Lung (tissue), 12 donors: ENCODE measurements around the gene NCAPG2. TPM values are rescaled to one million over a fixed set of nuclear protein-coding genes. Genes with fewer than 3 reads are reported as not detected.

Experiments used
- ATAC-seq: fragments of 200-7000 bp; cut with Tn5 transposase; one replicate; pipeline ENCODE4 v1.9.1; 2020; ENCODE audit warnings: moderate number of reproducible peaks; ENCODE audit not compliant: insufficient read depth, low FRiP score
- DNase-seq, 3 donors: peaks; one replicate each; pipeline ENCODE4 v3.0.0-alpha.2; 2013 to 2017
- H3K27ac ChIP-seq, 2 donors: one replicate each; pipeline ENCODE4 v1.5.1; 2013; ENCODE audit warnings: mild to moderate bottlenecking in 2 of 2, moderate library complexity in 2 of 2, control low read depth in 1 of 2, inconsistent platforms in 1 of 2, low read depth in 1 of 2, low read length in 1 of 2
- H3K27me3 ChIP-seq, 3 donors: one replicate each; pipeline ENCODE4 v1.5.1; 2013; ENCODE audit warnings: low read length in 2 of 3; ENCODE audit not compliant: control insufficient read depth in 3 of 3, insufficient read depth in 3 of 3
- H3K36me3 ChIP-seq, 4 donors: one replicate each; pipeline ENCODE4 v1.5.1; 2013; ENCODE audit warnings: low read length in 4 of 4, mild to moderate bottlenecking in 1 of 4, moderate library complexity in 1 of 4; ENCODE audit not compliant: control insufficient read depth in 4 of 4, insufficient read depth in 4 of 4
- H3K4me1 ChIP-seq, 5 donors: one replicate each; pipeline ENCODE4 v1.5.1; 2013; ENCODE audit warnings: low read length in 5 of 5, mild to moderate bottlenecking in 2 of 5, moderate library complexity in 1 of 5; ENCODE audit not compliant: control insufficient read depth in 5 of 5, insufficient read depth in 5 of 5
- H3K4me3 ChIP-seq: one replicate; pipeline ENCODE4 v1.5.1; 2013; ENCODE audit warnings: mild to moderate bottlenecking, control low read depth, moderate library complexity
- H3K9ac ChIP-seq, 2 donors: one replicate each; pipeline ENCODE4 v1.5.1; 2013; ENCODE audit warnings: low read length in 2 of 2, control low read depth in 1 of 2; ENCODE audit not compliant: insufficient read depth in 1 of 2
- H3K9me3 ChIP-seq, 4 donors: one replicate each; pipeline ENCODE4 v1.5.1; 2013; ENCODE audit warnings: low read length in 3 of 4, mild to moderate bottlenecking in 1 of 4, moderate library complexity in 1 of 4; ENCODE audit not compliant: control insufficient read depth in 4 of 4, insufficient read depth in 3 of 4
- WGBS, 2 donors: extraction: QIAGEN DNeasy Blood & Tissue Kit; methylation state at CpG; one replicate each; pipeline ENCODE4 v1.1.7; 2013; 5-methylcytosine and 5-hydroxymethylcytosine counted together
- polyA plus RNA-seq, 2 donors: library from polyadenylated mRNA; stranded (reverse); fragments of 200-250 nt; gene quantifications; one replicate each; pipeline ENCODE4 v1.2.1, GENCODE V29; 2013
- total RNA-seq, 2 donors: library from RNA; depleted of rRNA in 1 of 2; stranded (reverse); fragments of >200 nt in 1 of 2; gene quantifications; one replicate each; pipeline ENCODE4 v1.2.1, GENCODE V29; 2014 to 2021
- TF ChIP-seq, protein P1 (sequence below): IDR thresholded peaks from 2 replicates; pipeline ENCODE4 v1.5.1; 2012; ENCODE audit warnings: mild to moderate bottlenecking; ENCODE audit errors: control extremely low read depth, extremely low read depth
- donor health status: control.
- donor health status: control.
- donor health status: Bipolar disorder and iron deficiency.
- donor health status: healthy.
- donor health status: DM: yes; HTN: yes; CAD: no.

Gene NCAPG2
- total and polyA plus RNA-seq, 4 donors: 2.1 to 13.5 (median 6.9) TPM

- Histone ChIP-seq H3K9me3 (no peaks in the 10 kb centered on the region), H3K27ac (no peak overlapping the region), H3K4me3 (no peak overlapping the region), H3K4me1 (peaks cover 0 to 3% (median 0%) of the 10 kb centered on the region in 5 donors), H3K9ac (no peak overlapping the region), H3K27me3 (no peaks in the 10 kb centered on the region), H3K36me3 (peaks cover 8 to 35% (median 20%) of the 10 kb centered on the region in 4 donors)
- no peak for ATAC-seq
- WGBS, 2 donors: 96 to 97% methylated on average over 19 of the region's 19 CpGs
- TF ChIP-seq, protein P1, sequence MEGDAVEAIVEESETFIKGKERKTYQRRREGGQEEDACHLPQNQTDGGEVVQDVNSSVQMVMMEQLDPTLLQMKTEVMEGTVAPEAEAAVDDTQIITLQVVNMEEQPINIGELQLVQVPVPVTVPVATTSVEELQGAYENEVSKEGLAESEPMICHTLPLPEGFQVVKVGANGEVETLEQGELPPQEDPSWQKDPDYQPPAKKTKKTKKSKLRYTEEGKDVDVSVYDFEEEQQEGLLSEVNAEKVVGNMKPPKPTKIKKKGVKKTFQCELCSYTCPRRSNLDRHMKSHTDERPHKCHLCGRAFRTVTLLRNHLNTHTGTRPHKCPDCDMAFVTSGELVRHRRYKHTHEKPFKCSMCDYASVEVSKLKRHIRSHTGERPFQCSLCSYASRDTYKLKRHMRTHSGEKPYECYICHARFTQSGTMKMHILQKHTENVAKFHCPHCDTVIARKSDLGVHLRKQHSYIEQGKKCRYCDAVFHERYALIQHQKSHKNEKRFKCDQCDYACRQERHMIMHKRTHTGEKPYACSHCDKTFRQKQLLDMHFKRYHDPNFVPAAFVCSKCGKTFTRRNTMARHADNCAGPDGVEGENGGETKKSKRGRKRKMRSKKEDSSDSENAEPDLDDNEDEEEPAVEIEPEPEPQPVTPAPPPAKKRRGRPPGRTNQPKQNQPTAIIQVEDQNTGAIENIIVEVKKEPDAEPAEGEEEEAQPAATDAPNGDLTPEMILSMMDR: no peak
- no peak for DNase-seq
Observed at GRCh38 chr7:158733775-158734494, 29.3 kb upstream of the NCAPG2 start.

DNA sequence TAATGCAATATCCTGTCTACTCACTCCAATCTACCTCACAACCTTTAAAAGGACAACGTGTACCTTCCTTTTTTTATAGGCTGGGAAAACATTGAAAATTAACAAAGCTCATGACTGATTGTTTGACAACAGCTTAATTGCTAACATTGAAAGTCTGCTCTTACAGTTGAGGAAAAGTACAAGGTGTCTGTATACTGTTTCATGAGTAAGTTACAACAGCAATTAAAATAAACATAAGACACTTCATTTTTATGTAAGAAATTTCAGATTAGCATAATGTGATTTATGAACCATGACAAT is 28.6 kb upstream of the NCAPG2 start:
- Histone ChIP-seq H3K4me3 (no peak overlapping the region), H3K36me3 (peaks cover 3 to 30% (median 16%) of the 10 kb centered on the region in 4 donors), H3K27me3 (no peaks in the 10 kb centered on the region), H3K9ac (no peak overlapping the region), H3K4me1 (peaks cover 0 to 3% (median 0%) of the 10 kb centered on the region in 5 donors), H3K9me3 (no peaks in the 10 kb centered on the region), H3K27ac (no peak overlapping the region)
- 48 to 79% methylated on average over 1 of the region's 1 CpG for WGBS, 2 donors
- ATAC-seq (no peak), DNase-seq (no peak)
- TF ChIP-seq, protein P1: no peak

GRCh38 chr7:158732494-158733219 is 28.1 kb upstream of the NCAPG2 start:
- ATAC-seq (no peak), DNase-seq (no peak)
- 85 to 89% methylated on average over 10 of the region's 10 CpGs for WGBS, 2 donors
- H3K4me1 ChIP-seq: peaks cover 0 to 3% (median 0%) of the 10 kb centered on the region in 5 donors
- no peak overlapping the region for H3K9ac ChIP-seq
- no peak overlapping the region for H3K4me3 ChIP-seq
- H3K36me3 ChIP-seq: peaks cover 3 to 28% (median 15%) of the 10 kb centered on the region in 4 donors
- H3K27me3 ChIP-seq: no peaks in the 10 kb centered on the region
- no peak overlapping the region for H3K27ac ChIP-seq
- TF ChIP-seq, protein P1: no peak
- H3K9me3 ChIP-seq: no peaks in the 10 kb centered on the region
